ENCODE results near the gene PHF19. TPM values are rescaled to one million over a fixed set of nuclear protein-coding genes. Genes with fewer than 3 reads are reported as not detected.

Gene PHF19
- total RNA-seq, 4 donors from 2014 or later, result 6.7 to 11.1 (median 9.3) TPM

DNA sequence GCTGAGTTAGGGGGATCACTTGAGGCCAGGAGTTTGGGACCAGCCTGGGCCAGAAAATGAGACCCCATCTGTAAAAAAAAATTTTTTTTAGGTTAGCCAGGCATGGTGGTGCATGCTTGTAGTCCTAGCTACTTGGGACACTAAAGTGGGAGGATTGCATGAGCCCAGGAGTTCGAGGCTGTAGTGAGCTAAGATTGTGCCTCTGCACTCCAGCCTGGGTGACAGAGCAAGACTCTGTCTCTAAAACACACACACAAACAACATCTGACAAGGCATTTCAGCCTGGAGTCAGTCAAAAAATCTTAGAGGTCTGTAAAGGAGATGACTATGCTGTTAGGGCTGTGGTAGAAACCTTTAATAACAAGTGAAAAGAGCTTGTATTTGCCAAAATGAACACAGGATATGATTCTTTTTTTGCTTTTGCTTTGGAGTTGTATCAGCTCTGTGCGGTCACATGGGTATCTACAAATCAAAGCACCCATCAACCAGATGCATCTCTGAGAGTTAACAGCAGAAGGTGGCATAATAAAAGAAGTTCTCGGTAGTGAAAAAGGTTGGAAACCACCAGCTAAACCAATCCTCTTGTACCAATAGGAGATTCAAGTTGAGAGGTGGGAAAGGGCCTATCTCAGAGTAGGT is 30.6 kb downstream of the PHF19 start:
- WGBS, 2 donors (ENCODE audit: low coverage in 1 of 2), result 81 to 90% methylated on average over 3 of the region's 3 CpGs
- no peaks in the 10 kb centered on the region for H3K36me3 ChIP-seq
- in situ Hi-C loops (cut with MboI; ENCODE audit: low pct_ligation_motif_present in 1 of 4, low pct_unique_long_range_greater_than_20kb in 1 of 4, low sequenced_read_pairs in 3 of 4) (no loop called here), intact Hi-C loops (cut with DNase I; ENCODE audit: low total_unique reads) (no loop called here)
- no peaks in the 10 kb centered on the region for H3K9me3 ChIP-seq
- no peak for DNase-seq
- H3K4me3 ChIP-seq, result no peak overlapping the region
- peaks cover 7 to 22% (median 16%) of the 10 kb centered on the region in 4 donors for H3K4me1 ChIP-seq
- TF ChIP-seq EP300 (IDR thresholded peaks at IDR 0.05; ENCODE audit: low read depth) (no peak), POLR2AphosphoS5 (IDR thresholded peaks at IDR 0.05) (no peak), POLR2A (IDR thresholded peaks at IDR 0.05) (no peak)
- TF ChIP-seq, protein P1, sequence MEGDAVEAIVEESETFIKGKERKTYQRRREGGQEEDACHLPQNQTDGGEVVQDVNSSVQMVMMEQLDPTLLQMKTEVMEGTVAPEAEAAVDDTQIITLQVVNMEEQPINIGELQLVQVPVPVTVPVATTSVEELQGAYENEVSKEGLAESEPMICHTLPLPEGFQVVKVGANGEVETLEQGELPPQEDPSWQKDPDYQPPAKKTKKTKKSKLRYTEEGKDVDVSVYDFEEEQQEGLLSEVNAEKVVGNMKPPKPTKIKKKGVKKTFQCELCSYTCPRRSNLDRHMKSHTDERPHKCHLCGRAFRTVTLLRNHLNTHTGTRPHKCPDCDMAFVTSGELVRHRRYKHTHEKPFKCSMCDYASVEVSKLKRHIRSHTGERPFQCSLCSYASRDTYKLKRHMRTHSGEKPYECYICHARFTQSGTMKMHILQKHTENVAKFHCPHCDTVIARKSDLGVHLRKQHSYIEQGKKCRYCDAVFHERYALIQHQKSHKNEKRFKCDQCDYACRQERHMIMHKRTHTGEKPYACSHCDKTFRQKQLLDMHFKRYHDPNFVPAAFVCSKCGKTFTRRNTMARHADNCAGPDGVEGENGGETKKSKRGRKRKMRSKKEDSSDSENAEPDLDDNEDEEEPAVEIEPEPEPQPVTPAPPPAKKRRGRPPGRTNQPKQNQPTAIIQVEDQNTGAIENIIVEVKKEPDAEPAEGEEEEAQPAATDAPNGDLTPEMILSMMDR (IDR thresholded peaks at IDR 0.05), result no peak
- H3K27me3 ChIP-seq, result no peaks in the 10 kb centered on the region
- H3K27ac ChIP-seq, result no peak overlapping the region

DNA sequence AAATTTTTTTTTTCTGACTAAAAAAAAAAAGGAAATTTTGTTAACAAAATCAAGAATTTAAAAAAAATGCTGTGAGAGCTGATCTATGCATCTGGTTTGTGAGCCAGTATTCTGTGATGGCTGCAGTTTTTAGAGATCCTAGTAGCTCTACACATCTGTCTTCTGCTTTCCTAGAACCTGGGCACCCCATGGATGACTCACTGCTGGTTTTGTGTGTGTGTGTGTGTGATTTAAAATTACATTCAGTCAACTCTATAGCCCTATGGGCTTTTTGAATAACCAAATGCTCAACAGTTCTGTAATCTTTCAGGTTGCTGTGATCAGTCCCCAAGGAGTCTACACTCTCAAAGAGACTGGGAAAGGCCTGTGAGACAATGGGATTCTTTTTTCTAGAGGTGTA is 31.7 kb downstream of the PHF19 start:
- no peaks in the 10 kb centered on the region for H3K27me3 ChIP-seq
- H3K4me1 ChIP-seq, result peaks cover 7 to 25% (median 16%) of the 10 kb centered on the region in 4 donors
- intact Hi-C loops (cut with DNase I; ENCODE audit: low total_unique reads), result no loop called here
- no peak overlapping the region for H3K27ac ChIP-seq
- TF ChIP-seq POLR2A (IDR thresholded peaks at IDR 0.05) (no peak), POLR2AphosphoS5 (IDR thresholded peaks at IDR 0.05) (no peak), EP300 (IDR thresholded peaks at IDR 0.05; ENCODE audit: low read depth) (no peak)
- TF ChIP-seq, protein P1 (IDR thresholded peaks at IDR 0.05), result no peak
- no peaks in the 10 kb centered on the region for H3K36me3 ChIP-seq
- no peaks in the 10 kb centered on the region for H3K9me3 ChIP-seq
- no peak for DNase-seq
- in situ Hi-C loops (cut with MboI; ENCODE audit: low pct_ligation_motif_present in 1 of 4, low pct_unique_long_range_greater_than_20kb in 1 of 4, low sequenced_read_pairs in 3 of 4), result no loop called here
- H3K4me3 ChIP-seq, result no peak overlapping the region

DNA sequence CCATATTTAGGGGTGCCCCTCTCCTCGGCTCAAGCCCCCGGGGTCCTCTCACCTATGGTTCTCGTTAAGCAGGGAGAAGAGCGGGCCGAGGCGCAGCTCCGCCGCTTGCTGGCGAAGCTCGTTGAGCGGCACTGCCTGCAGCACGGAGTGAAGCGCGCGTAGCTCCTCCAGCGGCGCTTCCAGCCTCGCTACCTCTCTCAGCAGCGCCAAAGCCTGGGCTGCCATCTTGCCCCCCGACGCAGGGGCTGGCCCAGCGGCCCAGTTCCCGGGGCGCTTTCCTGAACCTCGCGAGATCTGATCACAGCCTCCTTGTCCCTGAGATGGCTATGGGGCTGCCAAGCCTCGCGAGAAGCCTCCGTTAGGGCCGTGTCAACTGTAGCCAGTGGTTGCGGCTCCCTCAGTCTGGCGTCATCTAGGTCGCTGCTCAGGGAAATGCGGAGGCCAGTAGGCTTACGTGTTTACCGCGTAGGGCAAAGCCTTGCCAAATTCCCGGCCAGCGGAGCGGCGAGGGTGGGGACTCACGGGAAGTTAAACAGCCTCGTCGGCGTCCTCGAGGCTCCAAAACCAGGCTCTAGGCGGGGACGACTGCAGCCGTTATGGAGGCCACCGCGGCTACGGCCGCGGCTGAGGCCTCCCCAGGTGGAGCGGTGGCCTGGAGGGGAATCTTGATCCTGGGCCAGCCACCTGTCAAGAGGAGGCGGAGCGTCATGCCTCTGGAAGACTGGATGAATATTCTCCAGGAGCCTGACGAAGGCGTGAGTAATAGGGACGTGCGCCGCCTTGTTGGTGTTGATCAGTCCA is 34.1 kb downstream of the PHF19 start, which contains the start of gene PSMD5:
TSS of gene PSMD5 (minus strand) at position 238 of the 801 bp plus-strand sequence. CDS start at position 225, 13 bp downstream.
- 1% methylated on average over 31 of the region's 62 CpGs; no CpG with 5 or more reads in 1 of the 2 donors for WGBS, 2 donors (ENCODE audit: low coverage in 1 of 2)
- no peaks in the 10 kb centered on the region for H3K36me3 ChIP-seq
- no peaks in the 10 kb centered on the region for H3K27me3 ChIP-seq
- in situ Hi-C loops (cut with MboI; ENCODE audit: low pct_ligation_motif_present in 1 of 4, low pct_unique_long_range_greater_than_20kb in 1 of 4, low sequenced_read_pairs in 3 of 4), result no loop called here
- DNase-seq, result peak; percentile 98
- H3K4me3 ChIP-seq, result peak within 1 kb of the TSS; percentile 72 to 92 (median 73)
- intact Hi-C loops (cut with DNase I; ENCODE audit: low total_unique reads), result no loop called here
- H3K9me3 ChIP-seq, result no peaks in the 10 kb centered on the region
- TF ChIP-seq EP300 (IDR thresholded peaks at IDR 0.05; ENCODE audit: low read depth) (peak; percentile 30), POLR2A (IDR thresholded peaks at IDR 0.05) (peak; percentile 93), POLR2AphosphoS5 (IDR thresholded peaks at IDR 0.05) (peak; percentile 77 to 95 (median 91))
- TF ChIP-seq, protein P1 (IDR thresholded peaks at IDR 0.05), result peak in 1 of 5 experiments; percentile 25
- H3K4me1 ChIP-seq, result peaks cover 7 to 33% (median 16%) of the 10 kb centered on the region in 4 donors
- peak within 1 kb of the TSS; percentile 94 to 97 (median 96) for H3K27ac ChIP-seq

DNA sequence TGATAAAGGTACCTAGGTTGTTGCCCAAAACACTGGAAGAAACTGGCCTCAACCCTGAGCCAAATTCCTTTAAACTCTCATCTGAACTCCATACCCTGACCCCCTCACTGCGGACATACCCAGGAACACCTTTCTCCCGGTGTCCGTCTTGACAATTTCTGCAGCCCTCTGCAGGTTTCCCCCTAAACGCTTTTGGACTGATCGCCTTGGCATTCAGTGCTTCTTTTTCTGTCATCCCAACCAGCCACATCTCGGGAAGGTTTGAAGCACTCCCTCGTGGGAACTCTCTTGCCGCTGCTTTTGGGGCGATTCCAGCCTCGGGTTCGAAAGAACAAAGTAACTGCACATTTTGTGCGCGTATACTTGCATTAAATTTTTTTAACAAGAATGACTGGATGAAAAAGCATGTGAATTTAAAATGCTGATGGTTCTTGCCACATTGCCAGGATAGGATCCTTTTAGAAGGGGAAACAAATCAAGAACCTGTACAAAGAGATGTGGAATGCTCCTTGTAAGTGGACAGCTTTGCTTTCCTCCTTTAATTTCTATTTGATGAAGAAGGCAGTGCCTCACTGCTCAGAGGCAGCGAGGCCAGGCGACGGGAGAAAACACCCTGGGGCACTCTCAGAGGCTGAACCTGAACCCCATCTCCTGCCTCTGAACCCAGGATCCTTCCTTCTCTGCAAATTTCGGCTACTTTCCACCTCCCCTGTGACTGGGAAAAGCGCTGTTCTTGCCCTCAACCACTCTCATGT is 34.9 kb downstream of the PHF19 start:
- in situ Hi-C loops (cut with MboI; ENCODE audit: low pct_ligation_motif_present in 1 of 4, low pct_unique_long_range_greater_than_20kb in 1 of 4, low sequenced_read_pairs in 3 of 4) (no loop called here), intact Hi-C loops (cut with DNase I; ENCODE audit: low total_unique reads) (no loop called here)
- TF ChIP-seq, protein P1 (IDR thresholded peaks at IDR 0.05), result no peak
- TF ChIP-seq EP300 (IDR thresholded peaks at IDR 0.05; ENCODE audit: low read depth), result no peak

More for the DNA sequence above, 34.9 kb downstream of the PHF19 start:
- peak; percentile 16 for DNase-seq
- 37 to 49% methylated on average over 6 to 18 of the region's 18 CpGs for WGBS, 2 donors (ENCODE audit: low coverage in 1 of 2)
- no peaks in the 10 kb centered on the region for H3K27me3 ChIP-seq
- no peaks in the 10 kb centered on the region for H3K36me3 ChIP-seq
- peaks cover 7 to 33% (median 16%) of the 10 kb centered on the region in 4 donors for H3K4me1 ChIP-seq
- H3K27ac ChIP-seq, result peak overlapping the region; percentile 94 to 97 (median 96)
- no peaks in the 10 kb centered on the region for H3K9me3 ChIP-seq
- H3K4me3 ChIP-seq, result peak overlapping the region; percentile 72 to 92 (median 73)
